T follicular helper cell (primary cell): ENCODE data around the gene EIF2B5.
"Not testable (repeated sequence)": the region's sequence is repeated elsewhere in the genome, so short reads cannot be mapped to it uniquely, and the experiment has no call there.

ENCODE experiments used
- DNase-seq: peaks from one replicate; pipeline ENCODE4 v3.0.0-alpha.2; 2020; ENCODE audit warnings: low read depth

Gene EIF2B5

GRCh38 chr3:184145751-184146270 lies 10.7 kb downstream of the EIF2B5 start:
- DNase-seq, result no peak

- no peak for DNase-seq
Measured at GRCh38 chr3:184148076-184148475, 12.9 kb downstream of the EIF2B5 start.

- no peak for DNase-seq
Measured at GRCh38 chr3:184149123-184149522, 14.0 kb downstream of the EIF2B5 start.

GRCh38 chr3:184149770-184150169 lies 14.6 kb downstream of the EIF2B5 start:
- DNase-seq, result not testable (repeated sequence)

- no peak for DNase-seq
Measured at GRCh38 chr3:184154885-184155643, 19.9 kb downstream of the EIF2B5 start, which contains the start of gene DVL3. Gene DVL3 (plus strand): TSS chr3:184155377. CDS start chr3:184155636, 259 bp downstream.

- no peak for DNase-seq
Measured at GRCh38 chr3:184155644-184156521, 20.7 kb downstream of the EIF2B5 start.

- no peak for DNase-seq
Measured at GRCh38 chr3:184156522-184156955, 21.4 kb downstream of the EIF2B5 start.

GRCh38 chr3:184157206-184157605 lies 22.0 kb downstream of the EIF2B5 start:
- DNase-seq, result no peak

GRCh38 chr3:184158404-184158803 lies 23.2 kb downstream of the EIF2B5 start:
- DNase-seq, result no peak

GRCh38 chr3:184160456-184160855 lies 25.3 kb downstream of the EIF2B5 start:
- no peak for DNase-seq

- DNase-seq, result not testable (repeated sequence)
Measured at GRCh38 chr3:184162571-184163070, 27.5 kb downstream of the EIF2B5 start.

GRCh38 chr3:184164648-184165330 lies 29.6 kb downstream of the EIF2B5 start:
- DNase-seq, result no peak

- DNase-seq, result no peak
Measured at GRCh38 chr3:184165543-184165942, 30.4 kb downstream of the EIF2B5 start.

- DNase-seq, result no peak
Measured at GRCh38 chr3:184166671-184167070, 31.5 kb downstream of the EIF2B5 start.

- DNase-seq, result no peak
Measured at GRCh38 chr3:184167786-184168185, 32.6 kb downstream of the EIF2B5 start.

- no peak for DNase-seq
Measured at GRCh38 chr3:184168363-184169120, 33.4 kb downstream of the EIF2B5 start.

GRCh38 chr3:184169896-184170875 lies 35.0 kb downstream of the EIF2B5 start:
- no peak for DNase-seq

GRCh38 chr3:184171562-184171961 lies 36.4 kb downstream of the EIF2B5 start:
- no peak for DNase-seq

GRCh38 chr3:184172681-184173373 lies 37.7 kb downstream of the EIF2B5 start:
- DNase-seq, result no peak
